Kidney (tissue), 14 donors: Measurements from ENCODE around the gene PDGFRB. TPM values are rescaled to one million over a fixed set of nuclear protein-coding genes. Genes with fewer than 3 reads are reported as not detected.

Source experiments
- DNase-seq, 5 donors: peaks; one replicate each; pipeline ENCODE4 v3.0.0-alpha.2; 2013 to 2020
- FAIRE-seq: peaks from 2 replicates; lab custom pipeline; 2012; peaks lifted over from hg19 to GRCh38; lab: Jason Lieb, UNC
- H3K27ac ChIP-seq, 2 donors: one replicate each; pipeline ENCODE4 v1.7.0; 2013; ENCODE audit warnings: low read depth in 2 of 2, low read length in 2 of 2, inconsistent platforms in 1 of 2
- H3K27me3 ChIP-seq: one replicate; pipeline ENCODE4 v1.7.1; 2013; ENCODE audit warnings: low read length, inconsistent platforms; ENCODE audit not compliant: control insufficient read depth, insufficient read depth
- H3K36me3 ChIP-seq, 3 donors: one replicate each; pipeline versions ENCODE4 v1.7.0 to v1.7.1; 2013; ENCODE audit warnings: low read length in 3 of 3, control low read depth in 1 of 3, inconsistent platforms in 1 of 3; ENCODE audit not compliant: insufficient read depth in 3 of 3, control insufficient read depth in 2 of 3
- H3K4me1 ChIP-seq, 3 donors: one replicate each; pipeline versions ENCODE4 v1.7.0 to v1.7.1; 2013; ENCODE audit warnings: low read length in 3 of 3, inconsistent platforms in 1 of 3, low read depth in 1 of 3; ENCODE audit not compliant: control insufficient read depth in 2 of 3, insufficient read depth in 2 of 3
- H3K4me3 ChIP-seq, 3 donors: one replicate each; pipeline versions ENCODE4 v1.7.0 to v1.8.1; 2013; ENCODE audit warnings: low read length in 3 of 3, control low read depth in 1 of 3, inconsistent platforms in 1 of 3
- H3K9ac ChIP-seq, 3 donors: one replicate each; pipeline versions ENCODE4 v1.7.0 to v1.7.1; 2013; ENCODE audit warnings: low read length in 3 of 3, control low read depth in 1 of 3, inconsistent platforms in 1 of 3
- H3K9me3 ChIP-seq, 3 donors: one replicate each; pipeline versions ENCODE4 v1.7.0 to v1.7.1; 2013; ENCODE audit warnings: low read length in 3 of 3, control low read depth in 1 of 3, inconsistent platforms in 1 of 3; ENCODE audit not compliant: control insufficient read depth in 2 of 3, insufficient read depth in 1 of 3
- CTCF ChIP-seq: IDR thresholded peaks from 3 replicates; pipeline ENCODE4 v1.5.1; 2012; ENCODE audit warnings: mild to moderate bottlenecking, moderate library complexity, borderline replicate concordance; ENCODE audit not compliant: insufficient read depth; ENCODE audit errors: extremely low read depth
- intact Hi-C: fragments of 100-400 bp; cut with DNase I; formaldehyde crosslinking; loops from one replicate; pipeline ENCODE4 v1.11.1; 2022
- polyA plus RNA-seq: library from polyadenylated mRNA; stranded (reverse); fragments of 350-450 nt; fragmentation: Illumina TruSeq; extraction: RNeasy Lipid Tissue Mini Kit (QIAGEN cat#74804); gene quantifications from one replicate; pipeline ENCODE4 v1.2.3, GENCODE V29; 2014; ENCODE audit warnings: low read depth, low replicate concordance; ENCODE audit not compliant: insufficient read depth
- total RNA-seq: library from RNA; stranded (reverse); fragmentation: NEBNext Ultra II Directional; extraction: Animal tissue kit (Norgen Biotek cat#: 25700); gene quantifications from one replicate; pipeline ENCODE4 v1.2.1, GENCODE V29; 2021
- donor health status: control.
- donor health status: control.
- donor health status: control.
- donor health status: control.
- donor health status: control.
- donor health status: DM: yes; HTN: yes; CAD: no.
- donor health status: Normal renal cell carcinoma (clear cell type).

The PDGFRB gene
- total and polyA plus RNA-seq, 2 donors from 2014 or later = 50.4 to 104 TPM

DNA sequence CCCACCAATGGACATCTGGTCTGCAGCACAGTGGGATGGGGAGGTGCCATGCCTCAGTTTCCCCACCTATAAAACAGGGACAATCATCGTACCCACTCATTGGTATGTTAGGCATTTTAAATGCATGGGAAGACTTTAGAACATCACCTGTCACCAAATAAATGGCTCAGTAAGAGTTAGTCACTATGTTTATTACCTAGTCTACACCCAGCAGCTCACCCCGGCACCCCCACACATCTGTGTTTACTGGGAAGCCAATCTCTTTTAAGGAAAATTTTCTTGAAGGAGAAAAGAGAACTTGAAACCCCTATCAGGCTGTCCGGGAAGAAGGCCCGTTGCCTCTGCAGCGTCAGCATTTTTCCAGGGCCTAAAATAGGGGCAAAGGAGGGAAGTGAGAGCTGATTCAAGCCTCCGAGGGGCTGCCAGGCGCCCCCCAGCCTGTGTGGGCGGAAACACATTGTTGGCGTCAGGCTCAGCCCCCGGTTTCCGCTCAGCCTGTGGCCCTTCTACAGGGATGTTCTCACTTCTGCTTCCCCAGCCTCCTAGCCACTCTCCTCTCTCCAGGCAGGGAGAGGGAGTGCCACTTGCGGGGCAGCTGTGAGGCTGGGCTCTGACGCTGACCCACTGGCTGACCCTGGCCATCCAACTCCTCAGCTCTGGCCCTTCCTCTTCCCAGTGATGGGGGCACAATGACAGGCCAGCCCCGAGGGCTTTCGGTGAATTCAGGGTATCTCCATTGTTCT is 73.9 kb downstream of the PDGFRB start:
- Histone ChIP-seq H3K9ac (no peak overlapping the region), H3K27ac (no peak overlapping the region), H3K4me3 (no peak overlapping the region), H3K27me3 (no peaks in the 10 kb centered on the region), H3K4me1 (no peaks in the 10 kb centered on the region), H3K36me3 (no peaks in the 10 kb centered on the region), H3K9me3 (no peaks in the 10 kb centered on the region)
- no peak for TF ChIP-seq CTCF
- peak in 4 of 5 donors; percentile 59 to 80 (median 61) for DNase-seq
- FAIRE-seq = no peak
- intact Hi-C loops = no loop called here

- DNase-seq (no peak), FAIRE-seq (no peak)
- no peak overlapping the region for H3K4me3 ChIP-seq
Observed at GRCh38 chr5:150080696-150081435, 74.8 kb downstream of the PDGFRB start.

DNA sequence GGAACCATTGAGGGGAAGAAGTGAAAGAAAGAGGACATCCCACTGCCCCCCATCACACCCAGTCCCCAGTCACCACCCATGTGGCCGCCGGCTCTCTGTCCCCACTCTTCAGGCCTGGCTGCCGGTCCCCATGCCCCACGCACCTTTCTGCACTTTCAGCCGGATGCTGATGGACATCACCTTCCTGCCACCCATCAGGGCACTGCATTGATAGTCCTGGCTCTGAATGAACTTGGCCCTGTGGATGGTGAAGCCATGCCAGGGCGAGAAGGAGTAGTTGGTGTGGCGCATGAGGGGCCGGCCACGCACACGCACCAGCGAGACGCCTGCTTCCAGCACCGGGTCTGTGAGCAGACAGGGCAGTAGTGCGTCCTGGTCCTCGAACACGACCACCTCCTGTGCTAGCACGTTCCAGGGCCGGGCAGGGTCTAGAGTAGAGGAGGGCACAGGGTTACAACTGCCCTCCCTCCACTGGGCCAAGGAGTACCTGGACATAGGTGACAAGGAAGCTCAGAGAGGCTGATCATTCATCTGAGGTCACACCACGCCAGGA is 75.7 kb downstream of the PDGFRB start:
- H3K27me3 ChIP-seq = no peaks in the 10 kb centered on the region
- no peaks in the 10 kb centered on the region for H3K4me1 ChIP-seq
- no peak for DNase-seq
- no peak for TF ChIP-seq CTCF
- no peak overlapping the region for H3K27ac ChIP-seq
- no peaks in the 10 kb centered on the region for H3K9me3 ChIP-seq
- H3K36me3 ChIP-seq = no peaks in the 10 kb centered on the region
- no peak overlapping the region for H3K4me3 ChIP-seq
- no peak for FAIRE-seq
- intact Hi-C loops = no loop called here
- no peak overlapping the region for H3K9ac ChIP-seq

More at GRCh38 chr5:150080696-150081435, 74.8 kb downstream of the PDGFRB start:
- H3K4me1 ChIP-seq = no peaks in the 10 kb centered on the region
- TF ChIP-seq CTCF = no peak
- no peaks in the 10 kb centered on the region for H3K36me3 ChIP-seq
- no peak overlapping the region for H3K27ac ChIP-seq
- H3K9ac ChIP-seq = no peak overlapping the region
- H3K9me3 ChIP-seq = no peaks in the 10 kb centered on the region
- intact Hi-C loops = no loop called here
- H3K27me3 ChIP-seq = no peaks in the 10 kb centered on the region
